NCI-H187 (cell line): ENCODE data around the gene KIF5C.

Source experiments
- DNase-seq, 2 experiments: peaks; one replicate each; lab custom pipeline; 2025; lab: John Stamatoyannopoulos, UW

KIF5C gene

DNA sequence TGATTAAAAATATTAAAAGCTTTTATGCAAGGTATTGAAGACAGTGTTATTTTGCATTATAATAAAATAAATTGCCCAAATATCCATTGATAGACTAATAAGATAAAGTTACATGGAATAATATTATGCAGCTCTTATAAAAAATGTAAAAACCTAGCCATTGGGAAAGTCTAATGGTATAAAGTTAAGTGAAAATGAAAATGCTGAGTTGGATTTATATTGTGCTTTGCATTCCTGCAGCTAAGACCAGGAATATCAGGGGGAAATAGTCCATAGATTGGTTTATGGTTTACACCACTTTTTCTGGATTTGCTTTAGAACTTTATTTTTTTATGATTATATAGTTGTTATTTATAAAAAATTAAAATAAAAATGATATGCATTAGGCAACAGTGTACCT is 117.4 kb downstream of the KIF5C start:
- DNase-seq, result no peak

DNA sequence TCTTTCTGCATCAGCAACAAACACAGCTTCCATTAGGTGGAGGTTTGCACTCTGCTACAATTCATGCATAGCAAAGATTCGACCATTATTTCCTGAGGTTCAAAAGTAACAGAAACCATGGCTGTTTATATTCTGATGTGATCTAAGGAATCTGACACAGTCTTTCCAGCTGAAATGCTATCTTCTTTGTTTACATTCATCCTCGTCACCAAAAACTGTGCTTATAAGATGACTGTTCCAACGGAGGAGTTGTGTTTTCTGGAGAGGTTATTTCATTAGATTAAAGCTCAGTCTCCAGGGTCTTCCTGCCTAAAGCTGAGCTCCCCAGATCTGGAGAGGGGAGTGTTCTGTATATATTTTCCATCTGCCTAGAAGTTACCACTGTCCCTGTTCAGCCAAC is 118.3 kb downstream of the KIF5C start:
- no peak for DNase-seq

DNA sequence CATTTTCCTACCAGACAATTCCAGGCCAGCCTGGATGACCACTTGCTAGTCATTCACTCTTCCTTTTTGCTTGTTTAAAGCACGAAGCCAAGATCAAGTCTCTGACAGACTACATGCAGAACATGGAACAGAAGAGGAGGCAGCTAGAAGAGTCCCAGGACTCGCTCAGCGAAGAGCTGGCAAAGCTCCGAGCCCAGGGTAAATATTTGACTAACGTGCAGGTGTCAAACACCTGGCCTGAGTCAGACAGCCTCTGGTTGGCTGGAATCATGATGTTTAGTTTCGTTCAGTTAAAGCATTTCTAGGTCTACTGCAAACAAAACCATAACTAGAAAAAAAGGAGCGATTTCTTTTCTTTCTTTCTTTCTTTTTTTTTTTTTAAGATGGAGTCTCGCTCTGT is 119.3 kb downstream of the KIF5C start:
- DNase-seq, result no peak

- no peak for DNase-seq
These were observed 121.8 kb downstream of the KIF5C start for GRCh38 chr2:148996805-148997204.

GRCh38 chr2:148998165-148998830 is 123.3 kb downstream of the KIF5C start:
- no peak for DNase-seq

- no peak for DNase-seq
These were observed 123.8 kb downstream of the KIF5C start for GRCh38 chr2:148998831-148999200.

- no peak for DNase-seq
These were observed 124.5 kb downstream of the KIF5C start for GRCh38 chr2:148999451-148999921.

DNA sequence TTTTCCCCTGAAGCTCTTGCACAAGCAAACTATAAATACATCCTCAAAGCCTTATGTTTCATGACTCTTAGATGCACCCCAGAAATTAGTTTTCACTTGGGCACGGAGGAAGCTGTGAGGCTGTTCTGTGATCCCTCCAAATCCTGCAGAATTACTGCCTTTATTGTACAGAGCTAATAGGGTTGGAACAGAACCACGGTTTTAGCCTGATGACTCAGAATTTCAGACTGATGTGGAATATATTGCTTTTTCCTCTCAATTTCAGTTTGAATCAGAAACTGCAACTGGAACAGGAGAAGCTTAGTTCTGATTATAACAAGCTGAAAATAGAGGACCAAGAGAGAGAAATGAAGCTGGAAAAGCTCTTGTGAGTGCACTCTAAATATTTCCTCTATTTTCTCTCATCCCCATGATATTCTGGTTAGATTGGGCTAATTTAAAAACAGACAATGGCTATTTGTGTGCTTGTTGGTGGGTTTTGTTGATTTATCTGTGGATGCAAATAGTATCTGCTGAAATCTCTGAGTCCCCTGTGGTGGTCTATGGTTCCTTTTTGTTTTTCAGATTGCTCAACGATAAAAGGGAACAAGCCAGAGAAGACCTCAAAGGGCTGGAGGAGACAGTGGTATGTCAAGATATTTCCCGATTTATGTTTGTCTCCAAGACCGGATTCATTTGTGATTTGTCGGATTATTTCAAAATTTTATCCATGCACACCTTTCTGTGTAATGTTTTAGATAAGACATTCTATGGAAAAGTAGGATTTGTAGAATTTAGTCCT is 125.3 kb downstream of the KIF5C start:
- no peak for DNase-seq

GRCh38 chr2:149001496-149001895 is 126.5 kb downstream of the KIF5C start:
- no peak for DNase-seq

GRCh38 chr2:149002378-149002890 is 127.4 kb downstream of the KIF5C start:
- DNase-seq, result no peak

- DNase-seq, result no peak
These were observed 128.1 kb downstream of the KIF5C start for GRCh38 chr2:149002891-149003740.

- DNase-seq, result no peak
These were observed 129.8 kb downstream of the KIF5C start for GRCh38 chr2:149004836-149005235.

DNA sequence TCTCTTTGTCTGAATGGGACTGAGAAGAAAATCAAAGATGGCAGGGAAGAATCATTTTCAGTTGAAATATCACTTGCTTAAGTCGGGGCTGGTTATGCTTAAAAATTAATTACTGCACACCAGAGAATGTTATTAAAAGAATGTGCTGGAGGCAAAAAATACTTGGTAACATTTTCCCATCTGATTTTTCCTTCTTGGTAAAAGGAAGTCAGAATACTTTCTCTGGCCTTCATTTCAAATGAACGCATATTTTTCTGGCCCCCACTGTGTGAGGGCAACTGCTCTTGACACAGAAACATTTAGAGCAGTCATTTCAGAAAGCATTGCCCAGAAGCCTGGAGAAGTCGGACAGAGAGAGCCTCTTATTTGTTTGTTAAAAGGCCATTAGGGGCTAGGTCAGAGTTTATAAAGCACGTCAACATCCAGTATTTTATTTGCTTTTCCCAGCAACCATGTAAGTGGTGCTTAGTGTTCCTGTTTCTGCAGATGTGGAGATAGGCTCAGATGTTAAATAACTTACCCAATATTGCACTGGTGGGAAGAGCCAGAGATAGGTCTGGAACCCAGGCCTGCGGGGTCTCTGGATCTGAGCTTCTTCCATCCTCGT is 130.5 kb downstream of the KIF5C start:
- no peak for DNase-seq

DNA sequence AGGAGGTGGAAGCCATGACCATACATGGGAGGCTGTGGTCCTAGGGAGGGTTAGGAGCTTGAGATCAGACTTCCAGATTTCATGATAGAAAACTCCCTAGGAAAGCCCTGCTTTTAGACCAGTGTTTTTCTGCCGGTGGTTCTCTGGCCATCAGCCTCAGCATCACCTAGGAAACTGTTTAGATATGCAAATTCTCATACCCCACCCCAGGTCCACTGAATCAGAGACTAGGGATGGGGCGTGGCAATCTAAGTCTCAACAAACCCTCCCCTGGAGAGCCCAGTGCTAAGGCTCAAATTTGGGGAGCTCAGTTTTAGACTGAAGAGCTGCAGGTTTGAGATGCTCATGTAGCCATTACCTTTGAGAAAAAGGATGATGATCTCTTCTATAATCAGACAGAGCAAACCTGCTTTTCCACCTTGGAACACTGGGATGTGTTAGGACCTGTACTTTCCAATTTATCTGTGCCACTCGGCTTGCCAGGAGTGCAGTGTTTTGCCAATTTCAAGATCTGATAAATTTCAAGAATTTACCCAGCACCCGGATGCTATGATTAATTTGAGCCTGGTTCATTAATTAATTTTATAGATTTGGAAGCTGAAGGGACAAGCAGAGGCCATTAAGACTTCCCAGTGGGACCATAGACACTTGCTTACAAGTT is 132.0 kb downstream of the KIF5C start:
- DNase-seq, result no peak

- no peak for DNase-seq
These were observed 133.4 kb downstream of the KIF5C start for GRCh38 chr2:149008381-149008780.

DNA sequence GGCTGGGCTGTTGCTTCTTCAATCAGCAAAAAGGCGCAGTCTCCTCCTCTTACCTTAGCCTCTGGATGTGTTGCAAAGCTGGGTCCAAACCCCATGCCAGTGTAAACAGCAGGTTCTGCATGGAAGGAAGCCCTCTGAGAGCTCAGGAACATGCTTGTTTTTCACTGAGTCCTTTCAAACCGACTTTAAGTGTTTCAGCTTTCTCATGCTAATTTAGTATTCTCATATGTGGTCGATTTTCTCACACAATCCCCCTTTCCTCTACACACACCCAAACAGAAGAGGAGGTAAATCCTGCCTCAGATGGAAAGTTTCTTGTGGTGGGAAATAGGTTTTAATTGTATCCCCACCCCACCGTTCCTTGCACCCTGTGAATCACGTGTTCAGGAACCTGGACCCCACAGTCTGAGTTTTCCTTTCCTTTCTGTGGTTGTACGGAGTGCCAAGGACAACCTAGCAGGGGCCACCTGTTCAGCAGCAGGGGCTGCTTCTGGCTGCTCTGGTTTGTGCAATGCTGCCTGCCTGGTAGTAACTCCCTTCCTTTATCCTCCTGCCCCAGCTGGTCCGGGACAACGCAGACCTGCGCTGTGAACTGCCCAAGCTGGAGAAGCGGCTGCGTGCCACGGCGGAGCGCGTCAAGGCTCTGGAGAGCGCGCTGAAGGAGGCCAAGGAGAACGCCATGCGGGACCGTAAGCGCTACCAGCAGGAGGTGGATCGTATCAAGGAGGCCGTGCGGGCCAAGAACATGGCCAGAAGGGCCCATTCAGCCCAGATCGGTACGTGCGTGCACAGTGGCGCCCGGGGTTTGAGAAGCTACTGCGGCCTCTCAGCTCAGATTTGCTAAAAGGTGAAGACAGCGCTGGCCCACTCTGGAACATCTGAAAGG is 134.8 kb downstream of the KIF5C start:
- DNase-seq, result no peak

- DNase-seq, result no peak
These were observed 137.5 kb downstream of the KIF5C start for GRCh38 chr2:149012545-149012944.

DNA sequence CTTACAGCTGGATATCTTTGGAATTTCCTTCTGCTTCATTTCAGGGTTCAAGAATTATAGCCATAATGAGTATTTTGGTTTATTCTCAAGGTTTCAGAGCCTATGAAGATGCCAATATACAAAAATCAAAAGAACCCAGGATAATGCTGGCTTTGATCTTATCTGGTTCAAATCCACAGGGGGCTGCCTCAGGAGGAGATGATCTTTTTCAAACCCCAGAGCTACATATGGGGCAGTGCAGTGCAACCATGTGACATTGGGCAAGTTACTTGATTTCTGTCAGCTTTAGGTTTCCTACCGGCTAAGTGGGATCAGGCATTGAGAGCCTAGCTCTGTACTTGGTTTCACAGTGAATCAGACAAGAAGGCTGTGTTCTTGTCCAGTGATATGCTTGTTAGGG is 140.5 kb downstream of the KIF5C start:
- DNase-seq, result no peak

- DNase-seq, result no peak
These were observed 141.0 kb downstream of the KIF5C start for GRCh38 chr2:149015926-149016563.
